RWPE2 (cell line): ENCODE data around the gene CDR2L.

Experiments used
- ATAC-seq: fragments of 200-7000 bp; cut with Tn5 transposase; 3 replicates; pipeline ENCODE4 v1.9.1; 2021; ENCODE audit warnings: low read depth
- DNase-seq: peaks from one replicate; pipeline ENCODE4 v3.0.0-alpha.2; 2020; ENCODE audit warnings: low spot score
- H3K27ac ChIP-seq: fragments of 450-650 bp; 2 replicates; pipeline ENCODE4 v1.5.1; 2017; ENCODE audit warnings: mild to moderate bottlenecking; ENCODE audit not compliant: poor library complexity, severe bottlenecking
- H3K27me3 ChIP-seq: fragments of 250-450 bp; sonication (Bioruptor Pico); 2 replicates; pipeline ENCODE4 v1.5.1; 2021; ENCODE audit warnings: mild to moderate bottlenecking, moderate library complexity; ENCODE audit not compliant: insufficient read depth, poor library complexity, severe bottlenecking
- H3K36me3 ChIP-seq: fragments of 250-450 bp; sonication (Bioruptor Pico); 2 replicates; pipeline ENCODE4 v1.5.1; 2020; ENCODE audit warnings: low read depth, mild to moderate bottlenecking, moderate library complexity
- H3K4me1 ChIP-seq: fragments of 250-450 bp; sonication (Bioruptor Pico); 2 replicates; pipeline ENCODE4 v1.5.1; 2021; ENCODE audit warnings: mild to moderate bottlenecking, moderate library complexity; ENCODE audit not compliant: insufficient read depth, poor library complexity, severe bottlenecking
- H3K4me3 ChIP-seq: fragments of 250-450 bp; sonication (Bioruptor Pico); 2 replicates; pipeline ENCODE4 v1.5.1; 2021; ENCODE audit warnings: mild to moderate bottlenecking, moderate library complexity; ENCODE audit not compliant: severe bottlenecking
- H3K9me3 ChIP-seq: fragments of 250-450 bp; sonication (Bioruptor Pico); 2 replicates; pipeline ENCODE4 v1.5.1; 2021; ENCODE audit warnings: mild to moderate bottlenecking, moderate library complexity; ENCODE audit not compliant: severe bottlenecking
- TF ChIP-seq, protein P1 (sequence below): fragments of 450-650 bp; IDR thresholded peaks from one replicate; pipeline ENCODE4 v1.5.1; 2017; ENCODE audit warnings: mild to moderate bottlenecking, moderate library complexity; ENCODE audit not compliant: poor library complexity, severe bottlenecking

Gene CDR2L

DNA sequence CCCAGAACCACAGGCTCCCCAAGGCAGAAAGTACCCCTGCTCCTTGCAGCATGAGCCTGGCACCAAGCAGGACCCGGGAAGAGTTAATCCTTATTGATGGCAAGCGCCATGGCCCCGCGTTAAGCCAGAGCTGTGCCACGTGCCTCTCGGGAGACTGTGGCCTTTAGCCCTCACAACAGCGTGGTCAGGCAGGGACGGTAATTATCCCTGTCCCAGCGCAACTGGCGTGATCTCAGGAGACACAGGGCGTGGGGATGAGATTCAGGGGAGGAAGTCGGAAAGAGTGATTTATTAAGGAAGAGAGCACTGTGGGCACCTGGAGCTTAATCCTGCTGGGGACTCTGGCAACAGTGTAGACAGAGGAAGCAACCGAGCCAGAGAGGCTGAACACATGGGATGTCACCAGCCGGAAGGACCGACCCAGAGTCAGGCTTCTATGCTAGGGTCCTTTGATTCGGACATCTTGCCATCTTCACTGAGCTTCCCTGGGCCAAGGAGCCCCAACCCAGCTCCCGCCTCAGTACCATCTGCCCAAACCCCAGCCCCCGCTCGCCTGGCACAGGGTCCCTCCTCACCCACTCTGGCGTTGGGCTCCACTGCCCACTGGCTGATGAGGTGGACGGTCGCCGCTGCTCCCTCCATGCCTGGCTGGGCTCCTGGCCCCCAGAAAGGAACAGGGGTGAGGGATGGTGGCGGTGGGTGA, 34.9 kb upstream of the CDR2L start:
- ATAC-seq (no peak), DNase-seq (no peak)
- no peaks in the 10 kb centered on the region for H3K36me3 ChIP-seq
- no peak overlapping the region for H3K27ac ChIP-seq
- TF ChIP-seq, protein P1, sequence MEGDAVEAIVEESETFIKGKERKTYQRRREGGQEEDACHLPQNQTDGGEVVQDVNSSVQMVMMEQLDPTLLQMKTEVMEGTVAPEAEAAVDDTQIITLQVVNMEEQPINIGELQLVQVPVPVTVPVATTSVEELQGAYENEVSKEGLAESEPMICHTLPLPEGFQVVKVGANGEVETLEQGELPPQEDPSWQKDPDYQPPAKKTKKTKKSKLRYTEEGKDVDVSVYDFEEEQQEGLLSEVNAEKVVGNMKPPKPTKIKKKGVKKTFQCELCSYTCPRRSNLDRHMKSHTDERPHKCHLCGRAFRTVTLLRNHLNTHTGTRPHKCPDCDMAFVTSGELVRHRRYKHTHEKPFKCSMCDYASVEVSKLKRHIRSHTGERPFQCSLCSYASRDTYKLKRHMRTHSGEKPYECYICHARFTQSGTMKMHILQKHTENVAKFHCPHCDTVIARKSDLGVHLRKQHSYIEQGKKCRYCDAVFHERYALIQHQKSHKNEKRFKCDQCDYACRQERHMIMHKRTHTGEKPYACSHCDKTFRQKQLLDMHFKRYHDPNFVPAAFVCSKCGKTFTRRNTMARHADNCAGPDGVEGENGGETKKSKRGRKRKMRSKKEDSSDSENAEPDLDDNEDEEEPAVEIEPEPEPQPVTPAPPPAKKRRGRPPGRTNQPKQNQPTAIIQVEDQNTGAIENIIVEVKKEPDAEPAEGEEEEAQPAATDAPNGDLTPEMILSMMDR, result no peak
- no peaks in the 10 kb centered on the region for H3K9me3 ChIP-seq
- no peak overlapping the region for H3K4me3 ChIP-seq
- H3K27me3 ChIP-seq, result no peaks in the 10 kb centered on the region
- peaks cover 12% of the 10 kb centered on the region for H3K4me1 ChIP-seq

DNA sequence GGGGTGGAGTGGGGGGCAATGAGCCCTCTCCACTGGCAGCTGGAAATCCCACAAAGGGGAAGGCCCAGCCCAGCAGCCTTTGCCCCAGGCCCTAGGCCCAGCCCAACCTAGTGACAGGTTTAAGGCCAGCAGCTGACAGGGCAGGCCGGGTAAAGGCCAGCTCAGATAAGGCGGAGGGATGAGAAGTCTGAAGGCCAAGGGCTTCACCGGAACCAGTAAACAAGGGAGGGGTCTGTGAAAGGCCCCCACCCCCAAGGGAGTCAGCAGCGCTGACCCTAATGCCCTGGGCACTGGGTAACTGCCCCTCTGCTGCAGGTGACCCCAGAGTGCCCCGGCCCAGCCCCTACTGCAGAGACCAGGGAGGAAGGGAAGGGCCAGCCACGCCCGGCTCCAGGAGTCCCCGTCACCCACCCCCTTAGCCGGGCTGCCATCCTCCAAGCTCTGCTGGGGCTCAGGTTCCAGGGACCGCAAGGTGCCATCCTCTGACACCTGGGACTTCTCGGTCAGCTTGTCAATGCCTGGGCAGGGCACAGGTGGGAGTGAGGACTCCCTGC, 34.2 kb upstream of the CDR2L start:
- TF ChIP-seq, protein P1, result no peak
- no peaks in the 10 kb centered on the region for H3K9me3 ChIP-seq
- no peaks in the 10 kb centered on the region for H3K36me3 ChIP-seq

DNA sequence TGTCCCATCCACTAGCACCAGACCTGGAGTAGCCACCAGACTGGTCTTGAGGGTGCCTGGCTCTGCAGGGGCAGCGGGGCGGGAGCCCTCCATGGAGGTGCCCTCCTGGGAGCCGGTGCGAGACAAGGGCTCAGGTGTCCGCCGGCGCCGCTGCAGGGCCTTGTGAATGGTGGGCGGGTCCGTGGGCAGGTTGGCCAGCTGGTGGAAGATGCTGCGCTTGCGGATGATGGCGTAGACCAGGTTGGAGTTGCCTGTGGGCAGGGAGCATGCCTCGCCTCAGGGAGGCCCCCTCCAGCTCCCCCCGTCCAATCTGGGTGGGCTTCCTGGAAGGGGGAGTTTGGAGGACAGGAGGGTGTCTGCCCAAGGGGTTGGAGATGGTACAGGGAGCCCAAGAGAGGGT, 33.3 kb upstream of the CDR2L start:
- no peaks in the 10 kb centered on the region for H3K27me3 ChIP-seq
- TF ChIP-seq, protein P1, result no peak
- H3K9me3 ChIP-seq, result no peaks in the 10 kb centered on the region
- no peak overlapping the region for H3K4me3 ChIP-seq
- DNase-seq (no peak), ATAC-seq (no peak)
- H3K36me3 ChIP-seq, result no peaks in the 10 kb centered on the region
- H3K4me1 ChIP-seq, result peaks cover 12% of the 10 kb centered on the region
- H3K27ac ChIP-seq, result no peak overlapping the region

More for the DNA sequence above, 34.2 kb upstream of the CDR2L start:
- ATAC-seq (no peak), DNase-seq (no peak)
- no peak overlapping the region for H3K27ac ChIP-seq
- no peak overlapping the region for H3K4me3 ChIP-seq
- H3K27me3 ChIP-seq, result no peaks in the 10 kb centered on the region
- peaks cover 12% of the 10 kb centered on the region for H3K4me1 ChIP-seq

DNA sequence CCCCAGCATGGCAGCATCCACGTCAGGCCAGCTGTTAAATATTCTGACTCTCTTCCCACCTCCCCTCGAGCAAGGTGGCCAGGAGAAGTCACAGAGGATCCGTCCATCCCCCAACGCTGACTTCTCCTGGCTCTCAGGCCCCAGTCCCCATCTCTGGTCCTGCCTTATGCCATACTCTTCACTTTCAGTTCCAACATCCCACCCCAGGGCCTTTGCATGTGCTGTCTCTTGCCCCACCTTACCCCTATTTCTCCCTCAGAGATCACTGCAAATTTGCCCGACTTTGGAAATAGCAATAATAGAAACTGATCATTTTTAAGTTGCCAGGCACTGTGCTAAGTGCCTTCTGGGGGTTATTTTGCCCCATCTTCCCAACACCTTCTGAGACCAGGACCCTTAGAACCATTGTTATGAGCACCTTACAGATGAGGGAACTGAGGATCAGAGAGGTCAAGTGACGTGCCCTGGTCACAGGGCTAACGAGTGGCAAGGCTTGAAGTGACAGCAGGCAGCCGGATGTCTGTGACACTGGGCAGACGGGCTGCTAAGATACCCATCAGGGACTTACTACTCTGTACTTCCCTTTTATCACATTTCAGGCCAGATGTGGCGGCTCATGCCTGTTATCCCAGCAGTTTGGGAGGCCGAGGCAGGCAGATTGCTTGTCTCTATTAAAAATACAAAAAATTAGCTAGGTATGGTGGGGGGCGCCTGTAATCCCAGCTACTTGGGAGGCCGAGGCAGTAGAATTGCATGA, 32.6 kb upstream of the CDR2L start:
- Histone ChIP-seq H3K4me3 (no peak overlapping the region), H3K4me1 (peaks cover 12% of the 10 kb centered on the region), H3K9me3 (no peaks in the 10 kb centered on the region), H3K27me3 (no peaks in the 10 kb centered on the region), H3K27ac (no peak overlapping the region), H3K36me3 (no peaks in the 10 kb centered on the region)
- no peak for DNase-seq
- no peak for ATAC-seq
- TF ChIP-seq, protein P1, result no peak

DNA sequence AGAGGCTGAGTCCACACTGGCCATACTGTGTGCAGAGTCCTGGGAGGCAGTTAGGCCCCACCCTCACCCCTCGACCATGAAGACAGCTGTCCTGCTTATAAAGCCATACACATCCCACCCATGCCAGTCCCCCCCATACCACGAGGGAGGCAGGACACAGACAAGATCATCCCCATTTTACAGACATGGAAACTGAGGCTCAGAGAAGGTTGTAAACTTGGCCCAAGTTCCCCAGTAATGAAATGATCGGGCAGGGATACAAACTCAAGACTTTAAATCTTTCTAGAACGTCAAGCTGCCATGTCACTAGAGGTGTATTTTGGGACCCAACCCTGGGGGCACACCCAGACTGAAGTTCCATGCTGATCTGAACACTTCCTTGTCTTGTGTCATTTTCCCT, 31.3 kb upstream of the CDR2L start:
- Histone ChIP-seq H3K27me3 (no peaks in the 10 kb centered on the region), H3K9me3 (no peaks in the 10 kb centered on the region), H3K4me3 (no peak overlapping the region), H3K36me3 (no peaks in the 10 kb centered on the region), H3K4me1 (peaks cover 4% of the 10 kb centered on the region), H3K27ac (no peak overlapping the region)
- TF ChIP-seq, protein P1, result no peak
- ATAC-seq (no peak), DNase-seq (no peak)
